Amygdala (tissue), 56 donors: ENCODE data around the gene PDE9A.

Experiments
- DNase-seq, 56 donors: peaks; one replicate each; lab custom pipeline; 2025; lab: John Stamatoyannopoulos, UW

The PDE9A gene

DNA sequence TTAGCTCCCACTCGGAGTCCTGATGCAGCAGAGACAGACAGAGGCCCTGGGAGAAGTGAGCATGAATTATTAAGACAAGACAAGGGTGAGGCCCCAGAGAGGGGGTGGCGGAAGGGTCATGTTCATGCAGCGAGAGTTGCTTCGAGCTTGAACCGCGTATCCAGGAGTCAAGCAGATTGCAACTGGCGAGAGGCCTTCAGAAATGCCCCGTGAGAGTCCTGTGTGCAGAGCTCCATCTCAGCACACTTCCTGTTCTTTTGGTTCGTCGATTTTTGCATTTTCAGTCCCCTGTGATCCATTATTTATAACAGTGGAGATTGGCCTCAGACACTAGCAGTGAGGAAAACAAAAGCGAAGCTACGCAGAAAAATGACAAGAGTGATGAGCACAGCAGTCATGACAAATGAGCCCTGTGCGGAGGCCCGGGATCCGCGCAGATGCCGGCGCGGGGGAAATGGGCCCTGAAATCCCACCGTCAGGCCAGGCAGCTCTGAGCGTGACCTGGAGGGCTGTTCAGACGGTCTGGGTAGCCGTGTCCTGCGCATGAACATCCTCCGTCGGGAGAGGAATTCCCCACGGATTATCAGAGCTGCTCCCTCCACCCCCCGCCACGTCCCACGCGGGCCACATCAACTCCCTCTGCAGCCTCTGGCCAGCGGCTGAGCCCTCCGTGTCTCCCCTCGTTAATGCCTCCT, 15.0 kb downstream of the PDE9A start:
- no peak for DNase-seq

DNA sequence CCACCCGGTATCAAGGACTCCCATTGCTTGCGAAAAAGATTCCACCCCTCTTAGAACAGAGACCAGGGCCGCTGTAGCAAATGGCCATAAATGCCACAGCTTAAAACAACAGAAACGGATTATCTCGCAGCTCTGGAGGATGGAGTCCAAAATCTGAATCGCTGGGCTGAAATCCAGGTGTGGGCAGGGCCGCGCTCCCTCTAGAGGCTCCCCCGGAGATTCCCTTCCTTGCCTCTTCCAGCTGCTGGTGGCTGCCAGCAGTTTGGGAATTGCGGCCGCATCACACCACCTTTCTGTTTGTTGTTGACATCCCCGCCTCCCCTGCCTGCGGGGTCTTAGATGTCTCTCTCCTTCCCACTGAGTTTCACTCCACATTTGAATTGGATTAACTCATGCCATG, 15.6 kb downstream of the PDE9A start:
- no peak for DNase-seq

DNA sequence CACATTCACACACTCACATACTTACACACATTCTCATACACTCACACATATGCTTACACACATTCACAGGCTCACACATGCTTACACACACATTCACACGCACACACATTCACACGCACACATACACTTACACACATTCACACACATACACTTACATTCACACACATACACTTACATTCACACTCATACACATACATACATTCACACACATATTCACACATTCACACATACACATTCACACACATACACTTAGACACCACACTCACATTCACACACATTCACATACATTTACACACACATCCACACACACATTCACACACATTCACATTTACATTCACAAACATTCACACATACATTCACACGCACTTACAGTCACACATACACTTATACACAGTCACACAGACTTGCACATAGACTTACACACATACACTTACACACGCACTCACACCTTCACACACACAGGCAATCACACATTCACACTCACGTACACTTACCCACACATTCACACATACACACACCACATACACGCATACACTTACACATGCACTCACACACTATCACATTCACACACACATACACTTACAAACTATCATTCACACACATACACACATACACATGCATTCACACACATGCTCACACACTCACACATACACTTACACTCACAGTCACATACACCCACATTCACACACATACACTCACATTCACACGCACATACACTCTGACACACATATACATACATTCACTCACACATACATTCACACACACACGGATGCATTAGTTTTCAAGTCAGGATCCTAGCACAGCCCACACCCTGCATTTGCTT, 16.8 kb downstream of the PDE9A start:
- no peak for DNase-seq

DNA sequence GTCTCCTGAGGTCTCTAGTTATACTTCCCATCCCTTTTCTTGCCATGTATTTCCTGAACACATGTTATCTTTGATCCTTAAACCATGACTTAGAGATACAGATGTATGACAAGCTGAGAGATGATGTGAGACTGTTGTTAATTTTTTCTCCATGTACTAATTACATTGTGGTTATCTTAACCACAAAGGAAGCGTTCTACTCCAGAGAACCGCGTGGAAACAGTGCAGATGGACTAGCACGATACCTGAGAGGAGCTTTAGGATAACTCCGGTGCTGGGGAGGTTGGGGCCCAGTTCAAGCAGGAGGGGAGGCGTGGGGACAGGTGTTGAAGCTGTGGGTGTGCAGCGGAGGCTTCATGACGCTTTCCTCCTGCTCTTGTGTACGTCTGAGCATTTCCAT, 17.5 kb downstream of the PDE9A start:
- DNase-seq: no peak

DNA sequence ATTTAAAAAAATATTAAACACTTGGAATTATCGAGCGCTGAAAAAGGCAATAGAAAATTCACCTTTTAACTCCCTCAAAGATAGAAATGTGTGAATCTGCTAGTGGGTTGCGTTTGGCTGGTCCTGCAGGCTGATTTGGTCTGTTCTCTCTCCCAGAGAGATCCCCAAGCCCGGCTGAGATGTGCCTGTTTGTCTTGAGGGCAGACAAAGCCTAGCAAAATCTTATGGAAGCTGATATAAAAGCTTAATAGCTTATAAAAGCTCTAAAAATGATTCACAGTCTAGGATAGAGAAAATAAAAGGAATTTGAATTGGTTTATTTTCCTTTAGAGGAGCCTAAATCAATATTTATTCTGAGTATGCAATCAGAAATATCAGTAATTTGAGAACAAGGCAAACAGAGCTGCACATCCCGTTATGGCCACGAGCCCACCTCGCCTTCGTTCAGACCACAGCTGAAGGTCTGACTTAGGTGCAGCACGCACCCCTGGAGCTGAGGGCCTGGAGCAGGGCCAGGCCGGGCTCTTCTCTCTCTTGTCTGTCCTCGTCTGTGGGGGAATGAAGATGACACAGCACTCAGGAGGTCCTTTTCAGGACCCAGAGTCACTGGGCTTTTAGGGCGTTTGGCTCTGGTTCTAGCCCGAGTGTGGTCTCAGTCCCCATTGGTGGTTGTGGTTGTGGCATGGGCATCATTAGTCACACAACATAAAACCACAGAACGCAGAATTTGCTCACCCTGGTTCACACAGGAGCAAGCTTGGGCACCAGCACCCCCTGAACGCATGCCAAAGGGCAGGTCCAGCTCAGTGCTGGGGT, 18.6 kb downstream of the PDE9A start:
- DNase-seq: no peak

DNA sequence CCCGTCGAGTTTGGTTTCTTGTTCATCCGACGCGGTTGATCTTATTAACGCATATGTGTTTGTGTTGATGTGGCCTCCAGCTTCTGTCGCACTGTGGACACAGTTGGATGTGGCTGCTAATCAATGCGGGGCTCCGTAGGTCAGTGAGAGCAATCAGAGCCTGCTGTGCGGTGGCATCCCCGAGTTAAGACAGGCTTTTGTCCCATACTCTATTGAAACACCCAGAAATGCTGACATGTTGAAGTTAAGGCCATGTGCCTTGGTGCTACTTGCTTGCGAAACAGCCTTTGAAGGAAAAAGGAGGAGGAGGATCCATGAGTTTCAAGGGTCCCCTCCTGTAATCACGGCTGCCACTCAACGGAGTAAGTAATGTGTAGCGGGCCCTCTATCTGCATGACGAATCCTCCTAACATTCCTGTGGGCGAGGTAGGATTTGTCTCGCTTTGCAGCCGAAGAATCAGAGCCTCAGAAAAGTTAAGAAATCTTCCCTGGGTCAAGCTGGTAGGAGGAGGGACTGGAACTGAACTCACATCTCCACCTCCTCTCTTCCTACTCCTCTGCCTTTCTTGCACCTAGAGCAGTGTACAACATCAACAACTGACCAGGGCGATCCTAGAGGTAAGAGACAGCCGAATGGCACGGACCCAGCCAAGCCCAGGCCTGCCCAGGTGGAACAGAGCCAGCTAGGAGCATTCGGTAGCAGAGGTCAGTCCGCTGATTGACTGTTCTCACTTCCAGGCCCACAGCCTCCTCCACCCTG, 19.5 kb downstream of the PDE9A start:
- peak in 2 of 56 donors; percentile 9 to 43 for DNase-seq

DNA sequence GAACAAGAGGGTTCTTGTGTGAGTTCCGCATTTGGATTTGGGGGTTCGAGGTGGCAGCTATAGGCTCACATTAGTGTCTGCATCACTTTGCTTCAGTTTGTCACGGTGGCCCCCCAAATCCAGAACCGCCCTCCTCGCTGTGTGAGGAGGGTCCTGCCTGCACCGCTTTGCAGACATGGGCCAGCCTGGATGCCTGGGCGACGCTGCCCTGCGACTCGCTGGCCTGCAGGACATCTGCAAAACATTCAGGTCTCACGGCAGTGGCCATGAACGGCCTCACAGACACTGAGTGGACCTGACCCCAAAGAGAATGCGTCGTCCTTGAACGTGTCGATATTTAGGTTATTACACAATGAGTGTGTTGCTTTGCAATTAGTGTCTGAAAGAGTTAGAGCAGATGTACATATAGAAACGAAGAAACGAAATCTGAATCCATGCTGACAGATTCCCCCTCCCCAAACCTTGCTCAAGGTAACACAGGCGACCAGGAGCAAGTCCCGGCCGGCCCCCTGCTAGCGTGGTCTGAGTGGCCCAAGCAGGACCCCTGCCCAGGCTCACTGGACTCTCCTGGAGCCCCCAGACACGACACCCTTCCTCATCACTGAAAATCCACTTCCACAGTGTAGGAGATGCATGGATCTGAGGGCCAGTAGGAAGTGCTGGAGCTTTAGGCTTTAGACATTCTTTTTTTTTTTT, 20.4 kb downstream of the PDE9A start:
- no peak for DNase-seq

DNA sequence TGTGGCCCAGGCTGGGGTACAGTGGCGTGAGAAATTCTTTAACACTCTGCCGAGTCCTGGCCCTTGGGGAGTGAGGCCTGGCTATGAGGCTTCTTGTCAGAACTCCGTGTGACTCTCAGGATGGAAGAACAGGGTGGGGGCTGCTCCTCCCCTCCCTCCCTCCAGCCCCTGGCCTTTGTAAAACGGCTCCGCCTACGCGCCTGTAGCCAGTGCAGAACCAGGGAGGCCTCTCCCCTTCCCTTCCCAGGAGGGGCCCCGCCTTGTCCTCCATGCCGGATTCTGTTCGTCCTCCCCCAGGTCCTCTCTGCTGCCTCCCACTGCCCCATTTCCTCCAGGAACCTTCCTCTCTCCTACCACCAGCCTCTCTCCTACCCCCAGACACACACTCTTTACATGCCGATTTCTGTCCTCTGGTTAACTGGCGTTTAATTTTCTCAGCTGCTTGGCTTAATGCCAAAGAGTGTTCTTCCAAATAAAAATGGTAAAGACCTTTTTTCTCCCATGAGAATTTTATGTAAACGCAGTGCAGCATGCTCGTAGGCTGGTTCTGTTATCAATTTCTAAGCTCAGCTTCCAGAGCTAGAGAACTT, 21.0 kb downstream of the PDE9A start:
- peak in 5 of 56 donors; percentile 14 to 44 (median 34) for DNase-seq

DNA sequence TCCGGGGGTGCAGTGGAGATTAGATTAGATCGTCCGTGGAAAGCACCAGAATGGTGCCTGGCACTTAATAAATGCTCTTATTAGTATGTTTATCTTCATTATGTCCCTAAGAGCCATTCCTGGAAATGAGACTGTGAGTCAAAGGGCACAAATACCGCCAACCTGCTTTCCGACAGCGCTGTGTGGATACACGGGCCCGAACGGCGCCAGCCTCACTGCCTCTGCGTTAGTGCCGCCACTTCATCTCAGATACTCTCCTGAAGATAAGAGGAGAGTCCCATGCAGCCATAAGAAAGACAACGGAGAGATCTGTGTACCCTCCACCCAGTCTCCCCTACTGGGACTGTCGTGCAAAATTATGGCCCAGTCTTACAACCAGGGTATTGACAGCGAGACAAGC, 22.0 kb downstream of the PDE9A start:
- DNase-seq: no peak

DNA sequence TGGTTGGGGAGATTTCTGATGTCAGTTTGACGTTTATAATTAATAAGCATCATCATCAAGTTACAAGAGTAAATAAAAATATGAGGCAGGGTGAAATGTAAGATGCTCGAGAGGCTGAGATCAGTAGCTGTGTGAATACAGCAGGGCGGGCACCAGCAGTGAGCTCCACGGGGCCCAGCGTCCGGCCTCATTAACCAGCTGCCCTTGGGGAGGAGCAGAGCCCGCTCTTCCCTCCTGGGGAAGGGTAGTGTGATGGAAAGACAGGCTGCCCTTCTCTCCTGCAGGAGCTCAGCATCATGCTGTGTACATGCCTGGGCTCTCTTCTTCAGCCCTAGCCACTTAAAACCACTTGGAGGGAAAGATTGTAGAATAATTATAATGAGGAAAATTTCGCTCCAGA, 23.4 kb downstream of the PDE9A start:
- DNase-seq: no peak

DNA sequence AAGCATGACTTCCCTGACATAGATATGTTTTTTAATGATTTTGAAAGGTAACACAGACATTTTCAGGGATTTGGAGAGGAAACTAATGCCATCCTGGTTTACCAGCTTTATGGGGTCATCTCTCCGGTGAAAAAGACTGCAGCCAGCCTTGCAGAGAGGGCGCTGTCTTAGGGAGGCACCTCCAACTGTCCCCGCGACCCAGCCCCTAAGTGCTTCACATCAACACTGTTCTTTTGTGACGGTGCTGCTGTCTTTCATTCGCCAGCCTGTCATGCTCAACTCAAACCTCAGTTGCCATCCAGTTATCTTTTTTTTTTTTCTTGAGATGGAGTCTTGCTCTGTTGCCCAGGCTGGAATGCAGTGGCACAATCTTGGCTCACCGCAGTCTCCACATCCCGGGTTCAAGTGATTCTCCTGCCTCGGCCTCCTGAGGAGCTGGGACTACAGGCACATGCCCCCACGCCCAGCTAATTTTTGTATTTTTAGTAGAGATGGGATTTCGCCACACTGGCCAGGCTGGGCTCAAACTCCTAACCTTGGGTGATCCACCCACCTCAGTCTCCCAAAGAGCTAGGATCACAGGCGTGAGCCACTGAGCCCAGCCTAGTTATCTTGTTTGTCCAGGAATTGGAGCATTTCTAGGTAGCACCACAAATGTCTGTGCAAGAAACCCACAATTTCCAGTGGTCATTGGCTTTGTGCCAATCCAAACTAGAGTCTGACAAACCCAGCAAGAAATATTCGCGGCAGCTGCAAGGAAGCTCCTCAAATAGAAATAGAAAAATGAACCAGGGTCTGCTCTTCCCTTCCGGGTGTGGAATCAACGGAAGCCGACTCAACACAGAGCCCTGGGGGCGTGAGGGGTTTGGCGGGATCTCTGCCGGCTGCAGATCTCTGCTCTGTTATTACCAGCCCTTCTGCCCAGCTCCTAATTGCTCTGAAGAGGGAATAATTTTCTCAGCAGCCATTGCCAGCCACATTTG, 24.2 kb downstream of the PDE9A start:
- no peak for DNase-seq

DNA sequence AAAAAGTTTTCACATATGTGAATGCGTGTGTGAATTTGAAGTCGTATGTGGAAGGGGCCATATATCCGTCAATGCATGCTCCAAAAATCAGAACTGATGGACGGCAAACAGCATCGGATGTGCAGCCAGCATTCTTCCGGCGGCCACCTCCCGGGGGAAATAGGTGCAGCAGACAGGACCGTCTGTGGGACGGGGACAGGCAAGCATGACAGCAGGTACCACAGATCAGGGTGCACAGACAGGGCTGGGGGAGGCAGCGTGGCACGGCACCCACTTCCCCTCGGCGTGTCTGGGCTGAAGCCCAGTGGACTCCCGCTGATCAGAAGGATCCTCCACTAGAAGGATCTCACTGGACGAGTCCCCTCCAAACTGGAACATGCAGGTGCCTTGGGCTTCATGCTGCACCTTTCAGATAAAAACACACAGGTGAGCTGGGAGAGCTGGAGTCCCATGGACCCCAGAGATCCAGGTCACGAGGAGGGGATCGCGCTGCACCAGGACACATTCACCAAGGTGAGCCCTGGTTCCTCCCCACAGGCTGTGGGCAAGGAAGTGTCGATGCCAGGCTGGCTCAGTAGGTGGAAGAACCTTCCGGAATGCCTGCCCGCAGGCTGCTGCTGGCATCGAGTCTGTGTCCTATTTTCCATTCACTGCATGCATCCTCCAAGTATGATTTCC, 25.3 kb downstream of the PDE9A start:
- no peak for DNase-seq

DNA sequence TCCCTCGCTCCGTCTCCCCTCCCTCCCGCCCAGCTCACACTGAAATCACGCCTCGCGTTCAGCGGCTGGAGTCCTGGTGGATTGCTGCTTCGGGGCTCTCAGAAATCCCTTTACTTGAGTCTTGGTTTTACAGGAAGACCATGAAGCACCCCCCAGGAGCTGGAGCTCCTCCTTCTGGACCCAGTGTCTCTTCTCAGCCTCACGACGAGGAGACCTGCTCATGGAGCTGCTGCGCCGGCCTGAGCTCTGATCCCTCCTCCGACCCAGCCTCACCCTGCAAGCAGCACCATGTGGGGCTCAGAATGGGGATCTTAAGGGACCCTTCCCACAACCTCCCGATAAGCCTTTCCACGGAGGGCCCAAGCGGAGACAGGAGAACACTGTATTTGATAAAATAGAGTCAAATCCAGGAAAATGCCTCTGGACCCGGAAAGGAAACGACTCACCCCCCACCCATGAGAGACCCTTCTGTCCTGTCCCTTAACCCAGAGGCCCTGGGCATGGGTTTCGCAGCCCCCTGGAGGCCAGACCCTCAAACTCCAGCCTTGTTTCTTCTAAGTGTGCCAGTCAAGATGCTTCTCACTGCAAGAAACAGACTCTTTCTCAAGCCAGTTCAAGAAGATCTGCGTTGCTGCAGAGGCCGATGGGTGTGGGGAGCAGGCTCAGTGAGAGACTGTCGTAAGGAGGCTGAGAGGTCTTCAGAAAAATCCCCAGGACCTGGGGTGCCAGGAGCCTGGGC, 26.1 kb downstream of the PDE9A start:
- no peak for DNase-seq

DNA sequence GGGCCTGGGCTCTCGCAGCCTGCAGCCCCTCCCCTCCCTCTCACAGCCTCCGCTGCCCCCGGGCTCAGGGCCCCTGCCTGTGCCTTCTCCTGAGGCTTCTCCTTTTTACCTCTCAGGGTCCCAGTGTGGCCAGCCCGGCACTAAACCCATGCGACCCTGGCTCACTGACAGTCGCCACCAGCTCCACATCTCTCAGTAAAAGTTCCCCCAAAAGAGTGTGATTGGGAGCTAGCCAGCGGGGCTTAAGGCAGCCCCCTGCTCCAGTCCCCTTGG, 26.6 kb downstream of the PDE9A start:
- DNase-seq: no peak

DNA sequence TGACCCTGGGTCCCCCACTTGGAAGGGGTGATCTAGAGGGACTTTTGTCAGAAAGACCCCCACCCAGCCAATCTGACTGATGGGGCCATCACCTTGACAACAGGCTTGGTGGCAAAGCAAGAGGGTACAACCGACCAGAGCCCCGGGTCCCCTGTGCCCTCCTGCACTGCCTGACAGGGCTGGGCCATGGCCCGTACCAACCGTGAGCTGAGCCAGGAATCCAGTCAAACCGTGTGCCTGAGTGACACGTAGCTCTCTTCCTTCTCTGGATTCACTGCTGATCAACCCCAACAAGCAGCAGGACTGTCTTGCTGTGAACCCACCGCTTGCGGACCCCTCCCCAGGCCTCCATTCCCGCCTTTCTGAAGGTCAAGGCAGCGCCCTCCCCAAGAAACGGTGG, 27.0 kb downstream of the PDE9A start:
- DNase-seq: no peak

DNA sequence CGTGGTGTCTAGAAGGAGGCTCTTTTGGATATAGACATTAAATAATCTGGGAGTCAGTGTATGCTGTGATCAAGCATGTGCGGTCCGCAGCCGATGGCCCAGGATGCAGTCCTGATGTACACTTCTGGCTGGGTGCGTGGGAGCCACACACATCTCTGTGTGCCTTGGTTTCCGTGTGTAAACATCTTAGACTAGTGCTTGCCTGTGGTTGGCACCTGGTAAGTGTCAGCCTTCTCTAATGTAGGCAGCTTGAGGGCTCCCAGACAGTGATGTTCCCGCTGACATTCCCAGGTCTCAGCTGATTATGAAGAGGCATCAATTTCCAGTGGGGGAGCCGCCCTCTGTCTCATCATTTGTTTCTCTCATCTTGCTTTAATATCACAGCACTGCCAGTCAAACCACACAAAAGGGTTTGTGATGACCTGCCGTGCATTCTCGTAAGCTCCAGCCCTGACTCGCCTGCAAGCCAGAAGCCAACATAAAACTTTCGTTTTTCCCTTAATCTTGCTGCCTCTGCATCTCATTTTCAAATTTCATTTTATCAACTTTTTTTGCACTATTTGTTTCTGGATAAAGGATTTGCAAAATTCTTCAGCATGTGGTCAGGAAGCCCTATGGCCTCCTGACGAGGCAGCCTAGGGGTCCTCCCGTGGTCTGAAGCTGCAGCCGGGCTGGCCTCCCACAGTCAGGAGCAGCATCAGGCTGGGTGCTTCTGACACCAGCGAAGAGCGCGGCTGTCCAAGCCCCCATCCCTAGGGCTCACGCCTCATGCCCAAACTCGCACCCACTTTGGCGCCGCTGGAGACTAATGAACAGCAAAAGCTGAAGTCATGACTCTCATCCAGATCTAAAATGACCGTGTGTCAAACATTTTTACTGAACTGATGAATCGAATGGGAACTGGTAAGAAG, 28.1 kb downstream of the PDE9A start:
- no peak for DNase-seq
